Caco-2 (cell line): Measurements from ENCODE around the gene FSD1. TPM values are rescaled to one million over a fixed set of nuclear protein-coding genes. Genes with fewer than 3 reads are reported as not detected.

Experiments
- BruUV-seq: library from RNA; stranded (reverse); fragments of 400-500 nt; replicated peaks from 2 replicates; lab custom pipeline; 2021; lab: Mats Ljungman, UMichigan
- CTCF ChIA-PET: fragments of 300-600 bp; sonication (Branson Sonifier 250); formaldehyde crosslinking; loops from one replicate; lab custom pipeline; 2022; ENCODE audit warnings: antibody characterized with exemption; lab: Charles Lee
- POLR2A ChIA-PET: fragments of 300-600 bp; sonication (Branson Sonifier 250); formaldehyde crosslinking; loops from one replicate; lab custom pipeline; 2022; ENCODE audit warnings: antibody characterized with exemption; lab: Charles Lee
- DNase-seq, 2 experiments: peaks; one replicate each; pipeline versions ENCODE4 v3.0.0 to v3.0.0-alpha.2; 2020 to 2022
- H3K27me3 ChIP-seq: replicated peaks from 2 replicates; pipeline ENCODE4 v1.6.0; 2011; ENCODE audit warnings: low read length; ENCODE audit not compliant: control insufficient read depth, insufficient read depth
- H3K36me3 ChIP-seq: 2 replicates; pipeline ENCODE4 v1.5.1; 2011; ENCODE audit warnings: low read length; ENCODE audit not compliant: control insufficient read depth, insufficient read depth
- H3K4me1 ChIP-seq: fragments of 250-450 bp; sonication (Bioruptor Pico); 2 replicates; pipeline ENCODE4 v1.5.1; 2020; ENCODE audit warnings: mild to moderate bottlenecking
- H3K4me3 ChIP-seq: 2 replicates; pipeline ENCODE4 v1.5.1; 2011; ENCODE audit warnings: low read depth, mild to moderate bottlenecking, control low read depth, low read length
- H3K9me3 ChIP-seq: fragments of 250-450 bp; sonication (Bioruptor Pico); 2 replicates; pipeline ENCODE4 v1.5.1; 2020; ENCODE audit warnings: mild to moderate bottlenecking, moderate library complexity
- H3K27ac Mint-ChIP-seq: one replicate; pipeline ENCODE4 v1.8.0; 2022; ENCODE audit warnings: mixed read lengths; ENCODE audit not compliant: unreplicated experiment
- H3K27me3 Mint-ChIP-seq: one replicate; pipeline ENCODE4 v1.8.0; 2022; ENCODE audit warnings: mixed read lengths; ENCODE audit not compliant: insufficient read depth, unreplicated experiment
- H3K36me3 Mint-ChIP-seq: one replicate; pipeline ENCODE4 v1.8.0; 2022; ENCODE audit warnings: mild to moderate bottlenecking, mixed read lengths; ENCODE audit not compliant: insufficient read depth, unreplicated experiment
- H3K4me1 Mint-ChIP-seq: one replicate; pipeline ENCODE4 v1.8.0; 2022; ENCODE audit warnings: low read depth, mixed read lengths; ENCODE audit not compliant: unreplicated experiment
- H3K4me3 Mint-ChIP-seq: one replicate; pipeline ENCODE4 v1.8.0; 2022; ENCODE audit warnings: mild to moderate bottlenecking, moderate library complexity, mixed read lengths; ENCODE audit not compliant: unreplicated experiment
- H3K9me3 Mint-ChIP-seq: one replicate; pipeline ENCODE4 v1.8.0; 2022; ENCODE audit warnings: mixed read lengths; ENCODE audit not compliant: unreplicated experiment
- intact Hi-C: fragments of 100-400 bp; cut with micrococcal nuclease; formaldehyde crosslinking; loops from one replicate; pipeline ENCODE4 v1.10.0; 2022; ENCODE audit not compliant: unreplicated experiment
- total RNA-seq: library from RNA; stranded (reverse); gene quantifications from 2 replicates; pipeline ENCODE4 v1.2.3, GENCODE V29; 2022
- TF ChIP-seq, protein P1 (sequence below), 2 experiments: fragments of 200-600 bp in 1 of 2; IDR thresholded peaks; 1 replicate in 1 of 2; 2 replicates in 1 of 2; pipeline versions ENCODE4 v1.5.1 to v1.8.0; 2011 to 2022; ENCODE audit warnings: antibody characterized with exemption in 1 of 2, control low read depth in 1 of 2, inconsistent platforms in 1 of 2, low read depth in 1 of 2, low read length in 1 of 2, mild to moderate bottlenecking in 1 of 2, moderate library complexity in 1 of 2; ENCODE audit not compliant: insufficient read depth in 1 of 2, severe bottlenecking in 1 of 2, unreplicated experiment in 1 of 2

Gene FSD1
- total RNA-seq, 1 experiment from 2014 or later, result 9.0 TPM

DNA sequence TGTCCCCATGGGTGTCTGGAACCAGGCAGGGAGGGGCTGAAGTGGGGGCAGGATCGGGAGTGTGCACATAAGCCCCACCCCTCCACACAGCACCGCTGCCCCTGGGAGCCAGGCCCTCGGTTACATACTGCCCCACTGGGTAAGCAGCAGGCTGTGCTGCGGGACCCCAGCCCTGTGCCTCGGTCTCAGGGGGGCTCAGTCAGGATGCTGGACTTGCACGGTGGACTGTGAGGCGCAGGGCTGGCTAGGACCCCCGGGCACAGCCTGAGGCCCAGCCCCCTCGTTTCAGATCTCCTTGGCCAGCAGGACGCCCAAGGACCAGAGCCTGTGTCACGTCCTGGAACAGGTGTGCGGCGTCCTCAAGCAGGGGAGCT lies 55.2 kb downstream of the FSD1 start:
- Mint-ChIP-seq H3K4me1 (no peaks in the 10 kb centered on the region), H3K27ac (no peak overlapping the region), H3K36me3 (peaks cover 83% of the 10 kb centered on the region), H3K27me3 (no peaks in the 10 kb centered on the region), H3K9me3 (no peaks in the 10 kb centered on the region), H3K4me3 (no peak overlapping the region)
- TF ChIP-seq, protein P1, sequence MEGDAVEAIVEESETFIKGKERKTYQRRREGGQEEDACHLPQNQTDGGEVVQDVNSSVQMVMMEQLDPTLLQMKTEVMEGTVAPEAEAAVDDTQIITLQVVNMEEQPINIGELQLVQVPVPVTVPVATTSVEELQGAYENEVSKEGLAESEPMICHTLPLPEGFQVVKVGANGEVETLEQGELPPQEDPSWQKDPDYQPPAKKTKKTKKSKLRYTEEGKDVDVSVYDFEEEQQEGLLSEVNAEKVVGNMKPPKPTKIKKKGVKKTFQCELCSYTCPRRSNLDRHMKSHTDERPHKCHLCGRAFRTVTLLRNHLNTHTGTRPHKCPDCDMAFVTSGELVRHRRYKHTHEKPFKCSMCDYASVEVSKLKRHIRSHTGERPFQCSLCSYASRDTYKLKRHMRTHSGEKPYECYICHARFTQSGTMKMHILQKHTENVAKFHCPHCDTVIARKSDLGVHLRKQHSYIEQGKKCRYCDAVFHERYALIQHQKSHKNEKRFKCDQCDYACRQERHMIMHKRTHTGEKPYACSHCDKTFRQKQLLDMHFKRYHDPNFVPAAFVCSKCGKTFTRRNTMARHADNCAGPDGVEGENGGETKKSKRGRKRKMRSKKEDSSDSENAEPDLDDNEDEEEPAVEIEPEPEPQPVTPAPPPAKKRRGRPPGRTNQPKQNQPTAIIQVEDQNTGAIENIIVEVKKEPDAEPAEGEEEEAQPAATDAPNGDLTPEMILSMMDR (IDR thresholded peaks at IDR 0.05; ENCODE audit: insufficient read depth in 1 of 2, low read depth in 1 of 2, low read length in 1 of 2, severe bottlenecking in 1 of 2, unreplicated experiment in 1 of 2), result no peak
- intact Hi-C loops, result no loop called here
- Histone ChIP-seq H3K27me3 (no peaks in the 10 kb centered on the region), H3K4me3 (no peak overlapping the region), H3K9me3 (no peaks in the 10 kb centered on the region), H3K4me1 (0 out of 2 replicates have a peak, but pooled peaks cover 4% of the 10 kb centered on the region), H3K36me3 (peaks cover 3% of the 10 kb centered on the region)
- no peak for DNase-seq
- ChIA-PET CTCF (no interaction called here), POLR2A (no interaction called here)
- BruUV-seq, result no TSS peak

DNA sequence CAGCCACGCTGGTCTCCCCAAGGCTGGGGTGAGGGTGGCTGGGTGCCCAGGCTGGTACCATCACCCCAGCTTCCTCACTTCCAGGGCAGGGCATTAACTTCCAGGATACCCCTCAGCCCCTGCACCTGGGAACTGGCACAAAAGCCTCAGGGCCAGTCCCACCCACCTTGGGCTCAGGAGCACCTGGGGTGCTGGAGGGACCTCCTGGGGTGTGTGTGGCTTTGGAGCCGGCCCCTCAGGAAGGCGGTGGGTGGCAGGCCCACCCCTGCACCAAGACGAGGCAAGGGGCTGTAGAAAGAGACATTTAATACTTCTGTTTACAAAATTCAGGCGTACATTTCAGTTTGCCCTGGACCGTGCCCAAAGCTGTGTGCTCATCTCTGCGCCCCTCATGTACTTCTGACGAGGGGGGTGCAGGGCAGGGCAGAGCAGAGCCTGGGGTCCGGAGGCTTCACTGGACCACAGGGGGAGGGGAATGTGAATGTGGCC lies 55.7 kb downstream of the FSD1 start:
- H3K9me3 Mint-ChIP-seq, result no peaks in the 10 kb centered on the region
- H3K4me3 Mint-ChIP-seq, result no peak overlapping the region
- Histone ChIP-seq H3K4me3 (no peak overlapping the region), H3K36me3 (peaks cover 3% of the 10 kb centered on the region), H3K9me3 (no peaks in the 10 kb centered on the region), H3K27me3 (no peaks in the 10 kb centered on the region), H3K4me1 (0 out of 2 replicates have a peak, but pooled peaks cover 4% of the 10 kb centered on the region)
- intact Hi-C loops, result loop anchor here (5.0 kb wide), 1 partner anchor 42 kb away; the partner anchor contains the start of genes CHAF1A and SH3GL1
- ChIA-PET CTCF (no interaction called here), POLR2A (no interaction called here)
- no peaks in the 10 kb centered on the region for H3K4me1 Mint-ChIP-seq
- no peaks in the 10 kb centered on the region for H3K27me3 Mint-ChIP-seq
- peaks cover 83% of the 10 kb centered on the region for H3K36me3 Mint-ChIP-seq
- H3K27ac Mint-ChIP-seq, result peak overlapping the region; percentile 42
- BruUV-seq, result no TSS peak
- no peak for DNase-seq
- TF ChIP-seq, protein P1 (IDR thresholded peaks at IDR 0.05; ENCODE audit: insufficient read depth in 1 of 2, low read depth in 1 of 2, low read length in 1 of 2, severe bottlenecking in 1 of 2, unreplicated experiment in 1 of 2), result no peak

DNA sequence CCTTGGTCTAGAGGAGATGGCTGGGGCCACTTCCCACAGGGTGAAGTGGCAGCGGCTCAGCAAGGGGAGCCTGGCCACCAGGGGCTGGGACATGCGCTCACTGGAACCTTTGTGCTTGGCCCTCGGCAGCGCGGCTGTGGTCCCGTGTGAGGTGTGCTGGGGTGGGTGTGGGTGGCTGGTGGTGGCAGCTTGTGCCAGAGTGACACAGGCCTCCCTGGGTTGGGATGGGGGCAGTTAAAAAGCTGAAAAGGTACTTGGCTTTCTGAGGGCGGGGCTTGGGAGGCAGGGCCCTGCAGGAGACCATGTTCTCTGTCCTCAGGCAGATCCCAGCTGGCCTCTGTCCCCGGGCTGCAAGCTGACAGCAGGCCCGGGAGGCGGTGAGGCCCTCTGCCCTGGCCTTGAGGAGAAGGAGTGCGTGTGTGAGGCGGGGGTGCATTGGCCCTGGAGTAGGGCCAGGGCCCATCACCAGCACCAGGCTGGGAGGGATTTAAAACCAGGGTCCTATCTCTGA lies 56.3 kb downstream of the FSD1 start:
- Histone ChIP-seq H3K9me3 (no peaks in the 10 kb centered on the region), H3K4me3 (no peak overlapping the region), H3K36me3 (peaks cover 3% of the 10 kb centered on the region), H3K4me1 (0 out of 2 replicates have a peak, but pooled peaks cover 4% of the 10 kb centered on the region), H3K27me3 (no peaks in the 10 kb centered on the region)
- Mint-ChIP-seq H3K4me1 (no peaks in the 10 kb centered on the region), H3K36me3 (peaks cover 83% of the 10 kb centered on the region), H3K27me3 (no peaks in the 10 kb centered on the region), H3K27ac (peak overlapping the region; percentile 42), H3K4me3 (no peak overlapping the region), H3K9me3 (no peaks in the 10 kb centered on the region)
- BruUV-seq, result TSS peak; percentile 58
- ChIA-PET POLR2A (no interaction called here), CTCF (interaction anchor here (0.6 to 1.3 kb wide), 2 partner anchors 17 to 94 kb away, joined by 3 to 4 read pairs; partner anchors contain the start of gene MPND)
- no peak for DNase-seq
- intact Hi-C loops, result loop anchor here (5.0 kb wide), 1 partner anchor 42 kb away; the partner anchor contains the start of genes CHAF1A and SH3GL1
- TF ChIP-seq, protein P1 (IDR thresholded peaks at IDR 0.05; ENCODE audit: insufficient read depth in 1 of 2, low read depth in 1 of 2, low read length in 1 of 2, severe bottlenecking in 1 of 2, unreplicated experiment in 1 of 2), result no peak
